HL-60 (cell line): ENCODE results near the gene PRAME.
A peak's percentile ranks its signal among the peaks of the same experiment; 100 is the strongest.
"Not testable (repeated sequence)": the region's sequence is repeated elsewhere in the genome, so short reads cannot be mapped to it uniquely, and the experiment has no call there.

Experiments
- DNase-seq, 2 experiments: peaks; one replicate each; pipeline ENCODE4 v3.0.0-alpha.2; 2010 to 2020; ENCODE audit warnings: low read depth in 1 of 2, low spot score in 1 of 2
- H3K27ac ChIP-seq: fragments of 250-450 bp; sonication (Bioruptor Pico); replicated peaks from 2 replicates; pipeline ENCODE4 v1.5.1; 2020; ENCODE audit warnings: mild to moderate bottlenecking, moderate library complexity
- H3K27me3 ChIP-seq: fragments of 250-450 bp; sonication (Bioruptor Pico); 2 replicates; pipeline ENCODE4 v1.5.1; 2021; ENCODE audit warnings: mild to moderate bottlenecking, moderate library complexity; ENCODE audit not compliant: insufficient read depth, poor library complexity, severe bottlenecking
- H3K4me3 ChIP-seq: replicated peaks from 2 replicates; pipeline ENCODE4 v1.5.1; 2011; ENCODE audit warnings: mild to moderate bottlenecking, control low read depth, low read length; ENCODE audit not compliant: insufficient read depth
- GABPA ChIP-seq: IDR thresholded peaks from 2 replicates; pipeline ENCODE4 v1.6.1; 2012; ENCODE audit warnings: low read depth
- POLR2AphosphoS5 ChIP-seq: IDR thresholded peaks from 2 replicates; pipeline ENCODE4 v1.6.1; 2012; ENCODE audit warnings: low read depth
- REST ChIP-seq: IDR thresholded peaks from 2 replicates; pipeline ENCODE4 v1.6.1; 2012; ENCODE audit warnings: low read depth; ENCODE audit not compliant: insufficient replicate concordance
- SPI1 ChIP-seq: IDR thresholded peaks from 2 replicates; pipeline ENCODE4 v1.6.1; 2012; ENCODE audit warnings: low read depth, mild to moderate bottlenecking, borderline replicate concordance
- long read RNA-seq: library from polyadenylated mRNA; unstranded; transcript quantifications from one replicate; pipeline ENCODE4 v2.0.0, GENCODE V29; 2020
- TF ChIP-seq, protein P1 (sequence below): IDR thresholded peaks from one replicate; pipeline ENCODE4 v1.5.1; 2011; ENCODE audit warnings: low read length, control low read depth, inconsistent platforms; ENCODE audit not compliant: insufficient read depth

Gene PRAME
- long read RNA-seq, transcript PRAME-203 (6 exons, 2,057 nt) = major isoform, 165 of 697 reads
- long read RNA-seq, transcript PRAME-205 (6 exons, 2,179 nt) = minor isoform, 65 of 697 reads
- long read RNA-seq, transcript PRAME-202 (6 exons, 2,196 nt) = minor isoform, 95 of 697 reads
- long read RNA-seq, transcript PRAME-201 (6 exons, 2,202 nt) = minor isoform, 22 of 697 reads
- long read RNA-seq, partial matches to known transcripts = 279 of 697 reads
- long read RNA-seq, other reads (novel, unspliced or antisense) = 49 of 697 reads

DNA sequence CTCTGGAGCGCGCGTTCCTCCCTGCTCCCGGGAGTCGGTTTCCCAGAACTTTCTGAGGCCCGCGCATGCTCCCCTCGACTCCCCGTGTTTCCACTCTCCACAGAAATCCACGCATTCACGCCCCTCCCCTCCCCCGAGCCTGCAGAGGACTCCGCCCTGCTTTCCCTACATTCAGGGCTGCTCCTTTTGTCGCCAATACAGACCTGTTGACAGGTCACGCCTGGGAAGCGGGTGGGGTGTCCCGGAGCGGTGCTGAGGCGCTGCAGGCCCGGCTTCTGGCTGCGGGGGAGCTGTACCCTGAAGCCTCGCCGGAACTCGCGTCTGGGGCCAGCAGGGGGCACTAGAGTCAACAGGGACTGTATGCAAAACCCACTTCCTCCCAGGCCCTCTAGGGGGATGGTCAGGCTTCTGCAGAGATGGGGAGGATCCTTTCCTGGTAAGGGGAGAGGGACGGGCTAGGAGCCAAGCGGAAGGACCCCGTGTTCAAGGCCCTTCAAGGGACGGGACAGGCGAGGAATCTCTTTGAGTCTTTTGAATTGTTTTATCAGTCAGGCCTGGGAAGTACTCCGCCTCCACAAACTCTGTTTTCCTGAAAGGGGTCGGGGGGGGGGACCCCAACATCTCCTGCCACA, at the start of gene PRAME:
Gene PRAME (minus strand): TSS at position 294 of the 632 bp plus-strand sequence. CDS start 2,433 bp downstream, outside the sequence.
- DNase-seq = peak; percentile 88 to 97
- Histone ChIP-seq H3K4me3 (peak within 1 kb of the TSS; percentile 53), H3K27me3 (no peaks in the 10 kb centered on the region), H3K27ac (peak within 1 kb of the TSS; percentile 92)
- TF ChIP-seq SPI1 (peak; percentile 95), REST (no peak), GABPA (0 out of 2 replicates have a peak, but pooled peaks have one; percentile 51), POLR2AphosphoS5 (peak; percentile 63)
- TF ChIP-seq, protein P1, sequence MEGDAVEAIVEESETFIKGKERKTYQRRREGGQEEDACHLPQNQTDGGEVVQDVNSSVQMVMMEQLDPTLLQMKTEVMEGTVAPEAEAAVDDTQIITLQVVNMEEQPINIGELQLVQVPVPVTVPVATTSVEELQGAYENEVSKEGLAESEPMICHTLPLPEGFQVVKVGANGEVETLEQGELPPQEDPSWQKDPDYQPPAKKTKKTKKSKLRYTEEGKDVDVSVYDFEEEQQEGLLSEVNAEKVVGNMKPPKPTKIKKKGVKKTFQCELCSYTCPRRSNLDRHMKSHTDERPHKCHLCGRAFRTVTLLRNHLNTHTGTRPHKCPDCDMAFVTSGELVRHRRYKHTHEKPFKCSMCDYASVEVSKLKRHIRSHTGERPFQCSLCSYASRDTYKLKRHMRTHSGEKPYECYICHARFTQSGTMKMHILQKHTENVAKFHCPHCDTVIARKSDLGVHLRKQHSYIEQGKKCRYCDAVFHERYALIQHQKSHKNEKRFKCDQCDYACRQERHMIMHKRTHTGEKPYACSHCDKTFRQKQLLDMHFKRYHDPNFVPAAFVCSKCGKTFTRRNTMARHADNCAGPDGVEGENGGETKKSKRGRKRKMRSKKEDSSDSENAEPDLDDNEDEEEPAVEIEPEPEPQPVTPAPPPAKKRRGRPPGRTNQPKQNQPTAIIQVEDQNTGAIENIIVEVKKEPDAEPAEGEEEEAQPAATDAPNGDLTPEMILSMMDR = peak; percentile 97

- not testable (repeated sequence) for DNase-seq, H3K27me3 ChIP-seq, H3K27ac ChIP-seq, H3K4me3 ChIP-seq
These were observed 49.0 kb upstream of the PRAME start for GRCh38 chr22:22608022-22608421.

DNA sequence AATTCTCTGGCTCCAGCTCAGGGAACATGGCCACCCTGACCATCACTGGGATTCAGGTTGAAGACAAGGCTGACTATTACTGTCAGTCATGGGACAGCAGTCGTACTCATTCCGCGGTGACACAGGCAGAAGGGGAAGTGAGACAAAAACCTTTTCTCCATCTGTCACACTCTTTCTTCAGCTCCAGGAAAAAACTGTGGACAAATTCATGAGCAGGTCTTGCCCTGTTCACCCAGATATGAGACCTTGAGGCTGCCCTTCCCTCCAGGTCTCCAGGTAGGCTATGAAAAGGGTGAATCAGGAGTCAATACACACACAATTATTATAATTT, 46.0 kb upstream of the PRAME start:
- Histone ChIP-seq H3K27ac (no peak overlapping the region), H3K4me3 (no peak overlapping the region), H3K27me3 (peaks cover 2% of the 10 kb centered on the region)
- DNase-seq = no peak
- TF ChIP-seq REST (no peak), SPI1 (peak; percentile 49; the same call in 1 of the 2 replicates)

GRCh38 chr22:22604326-22605073, 45.4 kb upstream of the PRAME start:
- no peak for DNase-seq
- no peak overlapping the region for H3K4me3 ChIP-seq
- H3K27ac ChIP-seq = no peak overlapping the region
- H3K27me3 ChIP-seq = peaks cover 4% of the 10 kb centered on the region
- TF ChIP-seq SPI1 (no peak), REST (no peak)
